SK-MEL-5 (cell line): ENCODE measurements around the gene RPL34. TPM values are rescaled to one million over a fixed set of nuclear protein-coding genes. Genes with fewer than 3 reads are reported as not detected.

ENCODE experiments used
- small RNA-seq, 2 experiments: library from RNA; depleted of rRNA; stranded (forward); fragments of <200 nt; gene quantifications; one replicate each; pipeline ENCODE3, GENCODE V24; 2014
- total RNA-seq: library from RNA; depleted of rRNA; stranded (reverse); fragments of >200 nt; shearing (Covaris generic); gene quantifications from 2 replicates; pipeline ENCODE4 v1.2.3, GENCODE V29; 2014; rRNA removed

Gene RPL34
- total RNA-seq, 1 experiment from 2014 or later = 1,528 TPM

Small RNAs within 50 kb of the gene (small RNA-seq; reads per million reads assigned to genes)
- 0 reads per million in 2 experiments for gene RNU6-431P

Other genes with a start within 250 kb of the RPL34 start
- 150 and 163 TPM in 2 replicates for gene OSTC, start 30.0 kb downstream of the RPL34 start, total RNA-seq
- gene ETNPPL, start 142.5 kb downstream of the RPL34 start, total RNA-seq = 1.6 and 1.7 TPM in 2 replicates